Testis (tissue), 3 donors: ENCODE results near the gene PXYLP1. TPM values are rescaled to one million over a fixed set of nuclear protein-coding genes. Genes with fewer than 3 reads are reported as not detected.
A peak's percentile ranks its signal among the peaks of the same experiment; 100 is the strongest.

Source experiments
- DNase-seq: peaks from one replicate; pipeline ENCODE4 v3.0.0-alpha.2; 2019
- H3K27ac ChIP-seq, 2 donors: fragments of 200-600 bp; sonication (generic); one replicate each; pipeline ENCODE4 v1.5.1; 2019
- H3K27me3 ChIP-seq: fragments of 200-600 bp; sonication (generic); one replicate; pipeline ENCODE4 v1.5.1; 2019
- H3K36me3 ChIP-seq: fragments of 200-600 bp; sonication (generic); one replicate; pipeline ENCODE4 v1.5.1; 2017; ENCODE audit warnings: low read depth; ENCODE audit errors: missing control alignments
- H3K4me1 ChIP-seq: fragments of 200-600 bp; sonication (generic); one replicate; pipeline ENCODE4 v1.5.1; 2019
- H3K4me3 ChIP-seq, 2 donors: fragments of 200-600 bp; sonication (generic); one replicate each; pipeline ENCODE4 v1.5.1; 2017 to 2019
- H3K9me3 ChIP-seq: fragments of 200-600 bp; sonication (generic); one replicate; pipeline ENCODE4 v1.5.1; 2017
- CTCF ChIP-seq, 3 experiments: fragments of 450-650 bp in 2 of 3; fragments of 200-600 bp in 1 of 3; sonication (generic) in 1 of 3; IDR thresholded peaks; one replicate each; pipeline ENCODE4 v1.5.1; 2016 to 2019; ENCODE audit warnings: antibody characterized with exemption in 3 of 3, mild to moderate bottlenecking in 2 of 3, moderate library complexity in 1 of 3
- POLR2A ChIP-seq: fragments of 450-650 bp; IDR thresholded peaks from one replicate; pipeline ENCODE4 v1.6.1; 2017; ENCODE audit warnings: antibody characterized with exemption, mild to moderate bottlenecking, moderate library complexity
- WGBS, 2 donors: methylation state at CpG; one replicate each; pipeline ENCODE4 v1.1.5; 2018; 5-methylcytosine and 5-hydroxymethylcytosine counted together
- intact Hi-C: fragments of 100-400 bp; cut with DNase I; formaldehyde crosslinking; loops from one replicate; pipeline ENCODE4 v1.15.1; 2023; ENCODE audit warnings: low total_unique reads
- polyA plus RNA-seq: library from polyadenylated mRNA; stranded (reverse); fragments of 350-450 nt; fragmentation: Illumina TruSeq; extraction: RNeasy Lipid Tissue Mini Kit (QIAGEN cat#74804); gene quantifications from one replicate; pipeline ENCODE4 v1.2.3, GENCODE V29; 2014; ENCODE audit warnings: low read depth, low replicate concordance; ENCODE audit not compliant: insufficient read depth
- total RNA-seq, 2 donors: library from RNA; depleted of rRNA; stranded (reverse); fragments of >200 nt; gene quantifications; one replicate each; pipeline ENCODE4 v1.2.3, GENCODE V29; 2016

Gene PXYLP1
- total and polyA plus RNA-seq, 3 donors from 2014 or later: 16.0 to 55.8 (median 31.6) TPM

GRCh38 chr3:141306922-141307321, 75.3 kb downstream of the PXYLP1 start:
- H3K9me3 ChIP-seq: no peaks in the 10 kb centered on the region
- TF ChIP-seq CTCF (IDR thresholded peaks at IDR 0.05) (no peak), POLR2A (no peak)
- peaks cover 4% of the 10 kb centered on the region for H3K4me1 ChIP-seq
- no peaks in the 10 kb centered on the region for H3K36me3 ChIP-seq
- WGBS, 2 donors: 76% methylated on average over 5 of the region's 5 CpGs
- no peaks in the 10 kb centered on the region for H3K27me3 ChIP-seq
- no peak overlapping the region for H3K27ac ChIP-seq
- intact Hi-C loops: loop anchor here (10.0 kb wide), 2 partner anchors 72 to 158 kb away; partner anchors contain the start of gene PXYLP1
- DNase-seq: no peak
- H3K4me3 ChIP-seq: no peak overlapping the region

DNA sequence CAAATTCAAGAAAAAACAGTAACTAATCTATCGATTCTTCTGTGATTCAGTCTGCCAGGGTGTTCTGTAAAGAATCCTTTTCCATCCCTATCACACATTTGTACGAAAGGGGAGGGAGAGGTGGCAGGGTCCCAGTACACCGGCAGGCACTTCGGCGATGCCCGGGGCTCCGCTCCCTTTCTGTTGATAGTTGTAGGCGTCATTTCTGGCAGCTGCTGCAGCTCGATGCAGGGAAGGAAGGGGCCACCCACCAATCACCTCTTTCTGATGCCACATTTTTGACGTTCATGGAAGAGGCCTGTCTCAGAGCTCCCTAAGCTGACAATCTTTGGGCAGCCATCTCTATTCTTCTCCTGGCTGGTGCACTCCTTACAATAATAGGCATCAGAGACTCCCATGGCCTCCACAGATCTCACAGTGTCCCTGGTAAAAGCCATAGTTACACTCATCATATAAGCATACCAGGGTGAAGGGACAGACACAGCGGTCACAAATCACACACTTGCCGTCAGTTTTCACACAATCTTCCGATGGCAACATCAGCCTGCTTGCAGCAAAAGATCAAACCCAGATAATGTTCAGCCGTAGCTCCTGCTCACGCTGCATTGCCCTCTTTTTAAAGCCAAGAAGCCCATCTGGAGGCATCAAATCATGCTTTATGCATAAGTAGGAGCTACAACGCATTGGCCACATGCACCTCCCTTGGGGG, 75.9 kb downstream of the PXYLP1 start:
- Histone ChIP-seq H3K9me3 (no peaks in the 10 kb centered on the region), H3K4me3 (no peak overlapping the region), H3K27ac (no peak overlapping the region), H3K27me3 (no peaks in the 10 kb centered on the region), H3K4me1 (peaks cover 6% of the 10 kb centered on the region), H3K36me3 (no peaks in the 10 kb centered on the region)
- WGBS, 2 donors: 68 to 73% methylated on average over 16 of the region's 16 CpGs
- no peak for DNase-seq
- TF ChIP-seq CTCF (IDR thresholded peaks at IDR 0.05) (no peak), POLR2A (no peak)
- intact Hi-C loops: loop anchor here (10.0 kb wide), 2 partner anchors 73 to 157 kb away; partner anchors contain the start of gene PXYLP1

GRCh38 chr3:141308588-141309218, 77.1 kb downstream of the PXYLP1 start:
- intact Hi-C loops: loop anchor here (10.0 kb wide), 2 partner anchors 74 to 156 kb away; partner anchors contain the start of gene PXYLP1
- peak; percentile 71 for DNase-seq
- 56 to 65% methylated on average over 10 to 13 of the region's 13 CpGs for WGBS, 2 donors

GRCh38 chr3:141311170-141311495, 79.5 kb downstream of the PXYLP1 start:
- intact Hi-C loops: no loop called here
- peak; percentile 22 for DNase-seq

More at GRCh38 chr3:141308588-141309218, 77.1 kb downstream of the PXYLP1 start:
- H3K27me3 ChIP-seq: no peaks in the 10 kb centered on the region
- TF ChIP-seq POLR2A (no peak), CTCF (IDR thresholded peaks at IDR 0.05) (peak; percentile 22 to 55 (median 45))
- H3K9me3 ChIP-seq: no peaks in the 10 kb centered on the region
- peaks cover 6% of the 10 kb centered on the region for H3K4me1 ChIP-seq
- no peak overlapping the region for H3K27ac ChIP-seq
- no peak overlapping the region for H3K4me3 ChIP-seq
- H3K36me3 ChIP-seq: no peaks in the 10 kb centered on the region

More at GRCh38 chr3:141311170-141311495, 79.5 kb downstream of the PXYLP1 start:
- Histone ChIP-seq H3K4me1 (peaks cover 6% of the 10 kb centered on the region), H3K27ac (peak overlapping the region; percentile 42 to 80), H3K4me3 (peak overlapping the region; percentile 58 to 78), H3K36me3 (no peaks in the 10 kb centered on the region), H3K27me3 (no peaks in the 10 kb centered on the region), H3K9me3 (no peaks in the 10 kb centered on the region)
- 3% methylated on average over 13 of the region's 13 CpGs; no CpG with 5 or more reads in 1 of the 2 donors for WGBS, 2 donors
- TF ChIP-seq CTCF (IDR thresholded peaks at IDR 0.05): no peak
- no peak for TF ChIP-seq POLR2A
